ENCODE data around the gene S1PR4. TPM values are rescaled to one million over a fixed set of nuclear protein-coding genes. Genes with fewer than 3 reads are reported as not detected.

S1PR4 gene
- total RNA-seq, 2 donors from 2014 or later = 1.8 to 3.3 TPM

GRCh38 chr19:3133793-3134116, 44.8 kb upstream of the S1PR4 start:
- no peaks in the 10 kb centered on the region for H3K27me3 ChIP-seq
- DNase-seq (no peak), ATAC-seq (no peak)
- H3K27ac ChIP-seq = peak overlapping the region in 2 of 4 donors; percentile 50 to 58
- TF ChIP-seq POLR2A (IDR thresholded peaks at IDR 0.05) = no peak
- TF ChIP-seq CTCF (IDR thresholded peaks at IDR 0.05) = no peak
- no peaks in the 10 kb centered on the region for H3K9me3 ChIP-seq
- no peak overlapping the region for H3K4me3 ChIP-seq
- no peaks in the 10 kb centered on the region for H3K36me3 ChIP-seq (replicated peaks in 1 of 2; ENCODE audit: insufficient read depth in 1 of 2, low read depth in 2 of 2)
- intact Hi-C loops (cut with DNase I) = no loop called here
- WGBS, 2 donors = 48 to 56% methylated on average over 4 of the region's 4 CpGs
- no peaks in the 10 kb centered on the region for H3K4me1 ChIP-seq

DNA sequence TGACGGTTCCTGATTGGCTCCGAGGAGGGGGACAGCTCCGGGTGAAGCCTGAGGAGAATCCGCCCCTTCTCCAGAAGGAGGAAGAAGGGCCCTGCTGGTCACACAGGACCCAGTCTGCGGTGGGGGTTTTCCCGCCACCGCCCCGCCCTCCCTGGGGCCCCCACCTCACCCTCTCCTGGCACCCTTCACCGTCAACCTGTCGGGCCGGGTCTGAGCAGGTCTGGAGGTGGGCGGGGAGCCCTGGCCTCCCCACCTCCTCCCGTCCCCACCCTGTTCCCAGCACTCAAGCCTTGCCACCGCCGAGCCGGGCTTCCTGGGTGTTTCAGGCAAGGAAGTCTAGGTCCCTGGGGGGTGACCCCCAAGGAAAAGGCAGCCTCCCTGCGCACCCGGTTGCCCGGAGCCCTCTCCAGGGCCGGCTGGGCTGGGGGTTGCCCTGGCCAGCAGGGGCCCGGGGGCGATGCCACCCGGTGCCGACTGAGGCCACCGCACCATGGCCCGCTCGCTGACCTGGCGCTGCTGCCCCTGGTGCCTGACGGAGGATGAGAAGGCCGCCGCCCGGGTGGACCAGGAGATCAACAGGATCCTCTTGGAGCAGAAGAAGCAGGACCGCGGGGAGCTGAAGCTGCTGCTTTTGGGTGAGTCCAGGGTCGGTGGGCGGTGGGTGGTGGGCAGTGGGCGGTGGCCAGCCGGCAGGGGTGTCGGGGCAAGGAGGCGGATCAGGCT, 42.4 kb upstream of the S1PR4 start, which contains the start of gene GNA15:
GNA15 (plus strand) TSS at position 73 of the 723 bp plus-strand sequence; CDS start at position 491, 418 bp downstream.
- intact Hi-C loops (cut with DNase I) = no loop called here
- no peaks in the 10 kb centered on the region for H3K27me3 ChIP-seq
- peak within 1 kb of the TSS in 1 of 4 donors; percentile 45 for H3K27ac ChIP-seq
- WGBS, 2 donors = 47 to 53% methylated on average over 15 to 25 of the region's 40 CpGs
- ATAC-seq (peak; percentile 21), DNase-seq (peak in 1 of 4 donors; percentile 31)
- TF ChIP-seq POLR2A (IDR thresholded peaks at IDR 0.05) (peak in 1 of 3 donors; percentile 12), CTCF (IDR thresholded peaks at IDR 0.05) (no peak)
- H3K36me3 ChIP-seq (replicated peaks in 1 of 2; ENCODE audit: insufficient read depth in 1 of 2, low read depth in 2 of 2) = no peaks in the 10 kb centered on the region
- peaks cover 0 to 4% (median 0%) of the 10 kb centered on the region in 3 donors for H3K9me3 ChIP-seq
- H3K4me3 ChIP-seq = no peak within 1 kb of the TSS
- H3K4me1 ChIP-seq = no peaks in the 10 kb centered on the region

- no peaks in the 10 kb centered on the region for H3K27me3 ChIP-seq
- H3K9me3 ChIP-seq = peaks cover 0 to 4% (median 0%) of the 10 kb centered on the region in 3 donors
- H3K4me1 ChIP-seq = no peaks in the 10 kb centered on the region
- WGBS, 2 donors = 71 to 93% methylated on average over 2 to 16 of the region's 16 CpGs
- TF ChIP-seq CTCF (IDR thresholded peaks at IDR 0.05) (no peak), POLR2A (IDR thresholded peaks at IDR 0.05) (no peak)
- ATAC-seq (no peak), DNase-seq (no peak)
- no peak overlapping the region for H3K27ac ChIP-seq
- H3K36me3 ChIP-seq (replicated peaks in 1 of 2; ENCODE audit: insufficient read depth in 1 of 2, low read depth in 2 of 2) = no peaks in the 10 kb centered on the region
- intact Hi-C loops (cut with DNase I) = no loop called here
- H3K4me3 ChIP-seq = no peak overlapping the region
Measured at GRCh38 chr19:3136684-3137055, 41.9 kb upstream of the S1PR4 start.

DNA sequence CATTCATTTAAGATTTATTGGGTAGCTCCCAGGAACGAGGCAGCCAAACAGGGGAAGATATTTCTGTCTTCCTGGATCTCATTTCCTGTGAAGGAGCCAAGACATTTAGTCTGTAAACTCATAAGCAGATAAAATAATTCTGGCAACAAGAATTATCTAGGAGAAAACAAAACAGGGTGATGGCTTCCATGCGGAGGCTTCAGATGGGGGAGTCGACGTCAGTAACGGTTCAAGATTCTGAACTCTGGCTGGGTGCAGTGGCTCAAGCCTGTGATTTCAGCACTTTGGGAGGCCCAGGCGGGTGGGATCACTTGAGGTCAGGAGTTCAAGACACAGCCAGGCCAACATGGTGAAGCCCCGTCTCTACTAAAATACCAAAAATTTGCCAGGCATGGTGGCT, 41.5 kb upstream of the S1PR4 start:
- no peak overlapping the region for H3K27ac ChIP-seq
- H3K4me1 ChIP-seq = no peaks in the 10 kb centered on the region
- no peaks in the 10 kb centered on the region for H3K36me3 ChIP-seq (replicated peaks in 1 of 2; ENCODE audit: insufficient read depth in 1 of 2, low read depth in 2 of 2)
- no peak for ATAC-seq
- TF ChIP-seq CTCF (IDR thresholded peaks at IDR 0.05) (no peak), POLR2A (IDR thresholded peaks at IDR 0.05) (no peak)
- no peak for DNase-seq
- 48 to 63% methylated on average over 7 of the region's 7 CpGs for WGBS, 2 donors
- H3K27me3 ChIP-seq = no peaks in the 10 kb centered on the region
- intact Hi-C loops (cut with DNase I) = no loop called here
- H3K4me3 ChIP-seq = no peak overlapping the region
- peaks cover 0 to 4% (median 0%) of the 10 kb centered on the region in 3 donors for H3K9me3 ChIP-seq

- no peak overlapping the region for H3K4me3 ChIP-seq
- WGBS, 2 donors = 69 to 70% methylated on average over 14 to 15 of the region's 15 CpGs
- ATAC-seq (no peak), DNase-seq (no peak)
- H3K27ac ChIP-seq = no peak overlapping the region
- TF ChIP-seq CTCF (IDR thresholded peaks at IDR 0.05) = no peak
- no peak for TF ChIP-seq POLR2A (IDR thresholded peaks at IDR 0.05)
- intact Hi-C loops (cut with DNase I) = no loop called here
- no peaks in the 10 kb centered on the region for H3K36me3 ChIP-seq (replicated peaks in 1 of 2; ENCODE audit: insufficient read depth in 1 of 2, low read depth in 2 of 2)
- H3K4me1 ChIP-seq = no peaks in the 10 kb centered on the region
- H3K9me3 ChIP-seq = peaks cover 0 to 4% (median 0%) of the 10 kb centered on the region in 3 donors
- no peaks in the 10 kb centered on the region for H3K27me3 ChIP-seq
Measured at GRCh38 chr19:3138268-3138667, 40.3 kb upstream of the S1PR4 start.
